ENCODE data around the gene STXBP6. TPM values are rescaled to one million over a fixed set of nuclear protein-coding genes. Genes with fewer than 3 reads are reported as not detected.
A peak's percentile ranks its signal among the peaks of the same experiment; 100 is the strongest.

Gene STXBP6
- total and polyA plus RNA-seq, 9 donors: 1.0 to 9.3 (median 5.5) TPM

DNA sequence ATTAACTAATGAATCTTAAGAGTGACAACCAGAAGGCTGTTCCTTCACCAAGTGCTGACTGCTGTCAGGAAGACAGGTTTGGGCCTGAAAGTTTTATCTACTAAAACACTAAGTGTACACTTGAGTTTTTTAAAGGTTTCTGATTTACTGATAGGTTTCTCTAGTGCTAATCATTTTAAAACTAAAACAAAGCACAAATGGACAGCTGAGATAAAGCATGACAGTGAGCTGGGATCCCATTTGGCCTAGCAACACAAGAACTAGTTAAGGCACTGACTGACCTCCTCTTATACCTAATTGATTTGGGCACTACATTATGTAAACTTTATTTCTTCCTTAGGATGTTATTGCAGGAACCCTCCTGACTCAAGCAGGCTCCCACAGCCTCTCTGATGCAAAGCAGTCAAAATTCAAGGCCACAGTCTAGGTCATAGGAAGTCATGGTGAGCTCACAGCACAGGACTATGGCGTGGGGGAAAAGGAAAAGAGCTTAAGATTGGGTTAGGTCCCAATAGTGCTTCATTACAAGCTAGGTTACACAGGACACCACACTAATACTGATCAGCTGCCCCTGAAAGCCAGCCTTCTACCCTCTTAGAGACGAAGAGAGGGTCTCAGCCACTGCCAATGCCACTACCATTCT, 3.5 kb downstream of the STXBP6 start:
- no peak for TF ChIP-seq EP300 (IDR thresholded peaks at IDR 0.05)
- Histone ChIP-seq H3K27me3 (no peaks in the 10 kb centered on the region), H3K36me3 (no peaks in the 10 kb centered on the region), H3K4me3 (no peak overlapping the region), H3K27ac (no peak overlapping the region), H3K9me3 (peaks cover 0 to 2% of the 10 kb centered on the region in 2 donors), H3K4me1 (ENCODE audit: insufficient read depth) (peaks cover 5% of the 10 kb centered on the region)
- 72 to 91% (median 82%) methylated on average over 2 of the region's 2 CpGs for WGBS, 3 donors
- intact Hi-C loops (cut with DNase I): no loop called here
- DNase-seq: peak in 1 of 5 donors; percentile 11

DNA sequence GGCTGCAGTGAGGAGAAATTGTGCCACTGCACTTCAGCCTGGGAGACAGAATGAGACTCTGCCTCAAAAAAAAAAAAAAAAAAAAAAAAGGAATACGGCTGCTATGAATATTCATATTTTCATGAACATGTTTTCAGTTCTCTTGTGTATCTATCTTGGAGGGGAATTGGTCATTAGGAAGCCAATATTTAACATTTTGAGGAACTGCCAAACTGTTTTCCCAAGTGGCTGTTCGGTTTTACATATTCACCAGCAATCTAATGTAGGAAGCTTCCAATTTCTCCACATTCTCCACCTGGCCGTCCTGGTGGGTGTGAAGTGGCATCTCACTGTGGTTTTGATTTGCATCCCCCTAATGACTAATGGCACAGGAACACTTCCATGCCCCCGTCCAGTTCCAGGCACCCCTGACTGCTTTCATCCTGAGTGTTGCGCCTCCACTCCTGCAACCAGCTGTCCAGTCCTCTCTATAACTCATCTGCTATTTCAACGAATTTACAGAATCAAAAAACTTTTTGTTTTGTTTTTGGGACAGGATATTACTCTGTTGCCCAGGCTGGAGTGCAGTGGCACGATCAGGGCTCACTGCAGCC, 5.7 kb downstream of the STXBP6 start:
- TF ChIP-seq EP300 (IDR thresholded peaks at IDR 0.05) (no peak), POLR2A (IDR thresholded peaks at IDR 0.05) (no peak)
- TF ChIP-seq, protein P1, sequence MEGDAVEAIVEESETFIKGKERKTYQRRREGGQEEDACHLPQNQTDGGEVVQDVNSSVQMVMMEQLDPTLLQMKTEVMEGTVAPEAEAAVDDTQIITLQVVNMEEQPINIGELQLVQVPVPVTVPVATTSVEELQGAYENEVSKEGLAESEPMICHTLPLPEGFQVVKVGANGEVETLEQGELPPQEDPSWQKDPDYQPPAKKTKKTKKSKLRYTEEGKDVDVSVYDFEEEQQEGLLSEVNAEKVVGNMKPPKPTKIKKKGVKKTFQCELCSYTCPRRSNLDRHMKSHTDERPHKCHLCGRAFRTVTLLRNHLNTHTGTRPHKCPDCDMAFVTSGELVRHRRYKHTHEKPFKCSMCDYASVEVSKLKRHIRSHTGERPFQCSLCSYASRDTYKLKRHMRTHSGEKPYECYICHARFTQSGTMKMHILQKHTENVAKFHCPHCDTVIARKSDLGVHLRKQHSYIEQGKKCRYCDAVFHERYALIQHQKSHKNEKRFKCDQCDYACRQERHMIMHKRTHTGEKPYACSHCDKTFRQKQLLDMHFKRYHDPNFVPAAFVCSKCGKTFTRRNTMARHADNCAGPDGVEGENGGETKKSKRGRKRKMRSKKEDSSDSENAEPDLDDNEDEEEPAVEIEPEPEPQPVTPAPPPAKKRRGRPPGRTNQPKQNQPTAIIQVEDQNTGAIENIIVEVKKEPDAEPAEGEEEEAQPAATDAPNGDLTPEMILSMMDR (IDR thresholded peaks at IDR 0.05): no peak
- Histone ChIP-seq H3K4me3 (no peak overlapping the region), H3K36me3 (no peaks in the 10 kb centered on the region), H3K9me3 (no peaks in the 10 kb centered on the region), H3K4me1 (ENCODE audit: insufficient read depth) (peaks cover 3% of the 10 kb centered on the region), H3K27me3 (no peaks in the 10 kb centered on the region), H3K27ac (no peak overlapping the region)
- no peak for DNase-seq
- intact Hi-C loops (cut with DNase I): no loop called here
- 63 to 78% (median 72%) methylated on average over 7 of the region's 7 CpGs for WGBS, 3 donors

DNA sequence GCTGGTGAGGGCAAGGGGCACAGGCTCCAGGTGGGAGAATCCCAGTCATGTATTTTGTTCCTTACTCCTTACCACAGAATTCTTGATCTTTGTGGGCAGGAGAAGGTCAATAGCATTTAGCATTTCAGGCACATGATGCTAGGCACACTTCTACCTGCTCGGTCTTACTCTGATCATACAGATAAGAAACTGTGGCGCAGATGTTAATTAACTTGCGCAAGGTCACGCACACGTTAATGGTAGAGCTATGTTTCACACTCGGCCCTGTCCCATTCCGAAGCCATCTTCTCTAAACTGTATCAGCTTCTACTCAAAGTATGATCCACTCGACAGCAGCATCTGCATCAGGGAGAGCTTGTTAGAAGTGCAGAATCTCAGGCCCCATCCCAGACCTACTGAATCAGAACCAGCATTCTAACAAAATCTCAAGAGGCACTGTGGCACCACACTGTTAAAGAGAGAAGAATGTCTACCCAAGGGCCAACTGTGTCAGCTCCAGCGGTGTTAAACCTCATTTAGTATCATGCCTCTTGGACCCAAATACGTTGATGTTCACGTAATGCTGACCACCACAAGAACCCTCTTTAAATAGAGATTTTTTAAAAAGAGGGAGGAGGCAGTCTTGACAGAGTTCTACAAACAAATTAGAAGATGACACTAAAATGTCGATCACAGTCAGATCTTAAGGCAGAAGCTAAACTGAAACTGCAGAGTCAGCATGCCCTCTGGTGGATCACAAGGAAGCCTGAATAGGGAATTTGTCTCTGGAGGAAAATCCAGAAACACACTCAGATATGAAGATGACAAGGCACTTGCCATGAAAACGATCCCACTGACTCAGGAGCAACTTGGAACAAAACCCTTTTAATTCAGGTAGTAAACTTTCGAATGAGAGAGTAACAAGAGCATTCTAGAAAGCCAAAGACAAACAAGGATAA, 7.3 kb downstream of the STXBP6 start:
- no peaks in the 10 kb centered on the region for H3K27me3 ChIP-seq
- no peaks in the 10 kb centered on the region for H3K9me3 ChIP-seq
- intact Hi-C loops (cut with DNase I): no loop called here
- no peak for DNase-seq
- no peak overlapping the region for H3K4me3 ChIP-seq
- no peak overlapping the region for H3K27ac ChIP-seq
- TF ChIP-seq, protein P1 (IDR thresholded peaks at IDR 0.05): peak in 1 of 3 donors; percentile 33
- TF ChIP-seq EP300 (IDR thresholded peaks at IDR 0.05): no peak
- no peak for TF ChIP-seq POLR2A (IDR thresholded peaks at IDR 0.05)
- 71 to 74% (median 73%) methylated on average over 14 of the region's 14 CpGs for WGBS, 3 donors
- no peaks in the 10 kb centered on the region for H3K36me3 ChIP-seq
- H3K4me1 ChIP-seq (ENCODE audit: insufficient read depth): no peaks in the 10 kb centered on the region

DNA sequence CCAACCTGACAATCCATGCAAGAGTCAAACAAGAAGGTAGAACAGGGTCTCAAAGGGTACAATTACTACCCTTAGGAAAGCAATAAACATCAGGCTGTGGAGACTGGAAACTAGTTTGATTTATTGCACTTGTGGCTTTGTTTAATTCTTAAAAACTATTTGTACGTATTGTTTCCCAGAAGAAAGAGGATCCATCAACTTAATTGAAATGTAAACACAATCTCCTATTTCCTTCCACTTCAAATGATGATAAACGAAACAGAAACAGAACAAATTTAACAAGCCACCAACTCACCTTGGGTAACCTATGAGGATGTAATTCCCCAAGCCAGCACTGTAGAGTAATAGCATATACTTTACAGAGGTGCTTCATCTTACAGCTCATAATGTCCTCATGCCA, 8.0 kb downstream of the STXBP6 start:
- 72 to 79% (median 77%) methylated on average over 2 of the region's 2 CpGs for WGBS, 3 donors
- H3K9me3 ChIP-seq: no peaks in the 10 kb centered on the region
- no peaks in the 10 kb centered on the region for H3K36me3 ChIP-seq
- intact Hi-C loops (cut with DNase I): no loop called here
- DNase-seq: no peak
- no peak overlapping the region for H3K4me3 ChIP-seq
- no peaks in the 10 kb centered on the region for H3K27me3 ChIP-seq
- H3K4me1 ChIP-seq (ENCODE audit: insufficient read depth): no peaks in the 10 kb centered on the region
- TF ChIP-seq EP300 (IDR thresholded peaks at IDR 0.05) (no peak), POLR2A (IDR thresholded peaks at IDR 0.05) (no peak)
- TF ChIP-seq, protein P1 (IDR thresholded peaks at IDR 0.05): no peak
- H3K27ac ChIP-seq: no peak overlapping the region
